Heart left ventricle (tissue), 13 donors: ENCODE measurements around the gene TNS1.

Source experiments
- CTCF ChIP-seq, 12 donors: fragments of 200-600 bp; sonication (generic) in 4 of 12; IDR thresholded peaks; one replicate each; pipeline versions ENCODE4 v1.5.0 to v1.8.0; 2018 to 2022; ENCODE audit warnings: antibody characterized with exemption in 12 of 12, mild to moderate bottlenecking in 5 of 12
- POLR2A ChIP-seq, 2 donors: fragments of 450-650 bp; IDR thresholded peaks; one replicate each; pipeline ENCODE4 v1.6.1; 2017; ENCODE audit warnings: antibody characterized with exemption in 2 of 2, mild to moderate bottlenecking in 2 of 2, moderate library complexity in 2 of 2
- donor health status: ischemic (EF 13 %, LVEDD 7.1; RV severe dilation, severe dysfunction).
- donor health status: DM: no; HTN: yes; CAD: no.
- donor health status: DM: no; HTN: no; CAD: no.
- donor health status: ischemic (EF 25% LVEDD 6.9; RV normal size, moderate dysfunction).
- donor health status: ischemic (EF 25% LVEDD 5.7; RV mildly dilated, moderate dysfunction).
- donor health status: ischemic (EF 35%, LVEDD 5.7; RV mildly dilated, moderate dysfunction).
- donor health status: nonischemic (EF 11% LVEDD 7.7; RV severe dilation, severe dysfunction).
- donor health status: DM: yes; HTN: yes; CAD: no.
- donor health status: PGD.
- donor health status: ischemic (EF 29% LVEDD 5.4; RV normal size, mild dysfunction).
- donor health status: nonischemic (EF 23%, LVEDD 6.1; RV moderate dilation, normal function).

- no peak for TF ChIP-seq POLR2A (IDR thresholded peaks at IDR 0.05)
- TF ChIP-seq CTCF (IDR thresholded peaks at IDR 0.05) = no peak
Measured at GRCh38 chr2:217848351-217848957, 154.3 kb downstream of the TNS1 start.
